Endothelial cell of umbilical vein (primary cell): ENCODE data around the gene ITGB8.

ENCODE experiments used
- EZH2 ChIP-seq: IDR thresholded peaks from 2 replicates; pipeline ENCODE4 v1.6.1; 2012; ENCODE audit warnings: borderline replicate concordance, low read depth, mild to moderate bottlenecking, moderate library complexity, low read length, inconsistent platforms; ENCODE audit not compliant: severe bottlenecking
- GATA2 ChIP-seq: IDR thresholded peaks from 2 replicates; pipeline ENCODE4 v1.7.0; 2011; ENCODE audit warnings: low read depth, mild to moderate bottlenecking, moderate library complexity, mixed read lengths, low read length; ENCODE audit not compliant: insufficient read length, insufficient read depth
- POLR2A ChIP-seq: IDR thresholded peaks from 2 replicates; pipeline ENCODE4 v1.6.1; 2012; ENCODE audit warnings: low read depth, mild to moderate bottlenecking, control low read depth, low read length
- POLR2AphosphoS5 ChIP-seq: IDR thresholded peaks from 2 replicates; pipeline ENCODE4 v1.6.1; 2012; ENCODE audit warnings: low read depth, mild to moderate bottlenecking, control low read depth, low read length, moderate library complexity; ENCODE audit not compliant: insufficient read depth
- TF ChIP-seq, protein P1 (sequence below), 2 donors: IDR thresholded peaks; 1 replicate in 1 of 2; 2 replicates in 1 of 2; pipeline ENCODE4 v1.5.1; 2011; ENCODE audit warnings: low read length in 2 of 2, mild to moderate bottlenecking in 2 of 2, moderate library complexity in 2 of 2, control low read depth in 1 of 2, inconsistent platforms in 1 of 2, low read depth in 1 of 2; ENCODE audit not compliant: insufficient read depth in 1 of 2; ENCODE audit errors: extremely low read depth in 1 of 2

DNA sequence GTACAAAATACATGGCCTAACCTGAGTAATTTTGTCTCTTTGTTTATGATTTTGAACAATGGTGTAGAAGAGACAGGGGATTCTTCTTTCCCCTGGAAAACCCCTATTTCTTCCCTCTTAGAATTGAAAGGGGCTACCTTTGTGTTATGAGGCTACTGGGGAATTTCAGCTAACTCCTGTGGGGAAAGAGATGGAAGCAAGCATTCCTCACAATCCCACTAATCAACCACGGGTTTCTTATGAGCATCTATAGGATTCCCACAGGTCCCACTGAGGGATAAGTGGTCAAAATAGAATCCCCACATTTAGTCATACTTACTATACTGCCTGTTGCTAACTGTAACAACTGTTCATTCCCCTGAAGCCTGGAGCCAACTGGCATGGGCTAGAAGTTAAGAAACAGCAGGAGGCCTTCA lies 32.2 kb upstream of the ITGB8 start:
- TF ChIP-seq EZH2, result no peak
- TF ChIP-seq GATA2, result no peak
- TF ChIP-seq, protein P1, sequence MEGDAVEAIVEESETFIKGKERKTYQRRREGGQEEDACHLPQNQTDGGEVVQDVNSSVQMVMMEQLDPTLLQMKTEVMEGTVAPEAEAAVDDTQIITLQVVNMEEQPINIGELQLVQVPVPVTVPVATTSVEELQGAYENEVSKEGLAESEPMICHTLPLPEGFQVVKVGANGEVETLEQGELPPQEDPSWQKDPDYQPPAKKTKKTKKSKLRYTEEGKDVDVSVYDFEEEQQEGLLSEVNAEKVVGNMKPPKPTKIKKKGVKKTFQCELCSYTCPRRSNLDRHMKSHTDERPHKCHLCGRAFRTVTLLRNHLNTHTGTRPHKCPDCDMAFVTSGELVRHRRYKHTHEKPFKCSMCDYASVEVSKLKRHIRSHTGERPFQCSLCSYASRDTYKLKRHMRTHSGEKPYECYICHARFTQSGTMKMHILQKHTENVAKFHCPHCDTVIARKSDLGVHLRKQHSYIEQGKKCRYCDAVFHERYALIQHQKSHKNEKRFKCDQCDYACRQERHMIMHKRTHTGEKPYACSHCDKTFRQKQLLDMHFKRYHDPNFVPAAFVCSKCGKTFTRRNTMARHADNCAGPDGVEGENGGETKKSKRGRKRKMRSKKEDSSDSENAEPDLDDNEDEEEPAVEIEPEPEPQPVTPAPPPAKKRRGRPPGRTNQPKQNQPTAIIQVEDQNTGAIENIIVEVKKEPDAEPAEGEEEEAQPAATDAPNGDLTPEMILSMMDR (IDR thresholded peaks at IDR 0.05; ENCODE audit: extremely low read depth in 1 of 2, insufficient read depth in 1 of 2, low read depth in 1 of 2, low read length in 2 of 2), result no peak
- TF ChIP-seq POLR2AphosphoS5, result no peak
- TF ChIP-seq POLR2A, result no peak
